HCT116 (cell line): ENCODE data around the gene PDE4D. TPM values are rescaled to one million over a fixed set of nuclear protein-coding genes. Genes with fewer than 3 reads are reported as not detected.

ENCODE experiments used
- ATAC-seq: fragments of 200-7000 bp; cut with Tn5 transposase; 2 replicates; pipeline ENCODE4 v1.9.1; 2020; ENCODE audit warnings: mild to moderate bottlenecking, moderate library complexity
- BruUV-seq: library from RNA; stranded (reverse); fragments of 400-500 nt; replicated peaks from 2 replicates; lab custom pipeline; 2021; lab: Mats Ljungman, UMichigan
- CTCF ChIA-PET: fragments of 300-600 bp; sonication (Branson Sonifier 250); formaldehyde crosslinking; loops from one replicate; lab custom pipeline; 2021; ENCODE audit warnings: antibody characterized with exemption; lab: Charles Lee
- POLR2A ChIA-PET: fragments of 300-600, 350-600 bp; sonication (Branson Sonifier 250); formaldehyde crosslinking; loops from one replicate; lab custom pipeline; 2021; ENCODE audit warnings: antibody characterized with exemption; lab: Charles Lee
- RAD21 ChIA-PET, 2 experiments: fragments of 300-600 bp; sonication (Branson Sonifier 250); formaldehyde crosslinking; loops; one replicate each; lab custom pipeline; 2023; ENCODE audit warnings: low total read pairs in 2 of 2; ENCODE audit not compliant: uncharacterized antibody in 2 of 2, unreplicated experiment in 2 of 2, low non-redundant PET in 1 of 2; lab: Charles Lee
- DNase-seq: peaks from one replicate; pipeline ENCODE4 v3.0.0-alpha.2; 2010; ENCODE audit warnings: low read depth, low spot score
- H2AFZ ChIP-seq: fragments of 200-600 bp; shearing (Covaris generic), sonication (generic); 2 replicates; pipeline ENCODE4 v1.6.1; 2017; ENCODE audit warnings: low read depth, mixed run types, mixed read lengths, antibody characterized with exemption, low read length; ENCODE audit not compliant: poor library complexity, severe bottlenecking
- H3K27ac ChIP-seq: 2 replicates; pipeline ENCODE4 v1.5.1; 2012; ENCODE audit warnings: low read depth, low read length
- H3K27me3 ChIP-seq: fragments of 200-600 bp; sonication (generic); 2 replicates; pipeline ENCODE4 v1.6.1; 2016; ENCODE audit warnings: mixed run types, low read length, mixed read lengths; ENCODE audit not compliant: insufficient read depth
- H3K36me3 ChIP-seq, 2 experiments: fragments of 200-500 bp in 1 of 2; fragments of 200-600 bp in 1 of 2; sonication (Bioruptor generic) in 1 of 2; sonication (generic) in 1 of 2; 2 replicates each; pipeline versions ENCODE4 v1.5.1 to v1.6.1; 2014 to 2016; ENCODE audit warnings: low read length in 2 of 2, inconsistent platforms in 1 of 2, mixed read lengths in 1 of 2, mixed run types in 1 of 2; ENCODE audit not compliant: insufficient read depth in 2 of 2, control insufficient read depth in 1 of 2
- H3K4me1 ChIP-seq, 2 experiments: fragments of 200-600 bp in 1 of 2; sonication (generic) in 1 of 2; 2 replicates each; pipeline versions ENCODE4 v1.5.1 to v1.6.1; 2012 to 2017; ENCODE audit warnings: low read length in 2 of 2, inconsistent platforms in 1 of 2, mild to moderate bottlenecking in 1 of 2, mixed read lengths in 1 of 2, mixed run types in 1 of 2, moderate library complexity in 1 of 2; ENCODE audit not compliant: insufficient read depth in 2 of 2, control insufficient read depth in 1 of 2
- H3K4me2 ChIP-seq: fragments of 200-600 bp; sonication (generic); 2 replicates; pipeline ENCODE4 v1.6.1; 2017; ENCODE audit warnings: mixed run types, low read length, mixed read lengths
- H3K4me3 ChIP-seq, 2 experiments: fragments of 200-600 bp in 1 of 2; sonication (generic) in 1 of 2; replicated peaks in 1 of 2; 2 replicates each; pipeline ENCODE4 v1.5.1; 2011 to 2016; ENCODE audit warnings: low read length in 2 of 2, control low read depth in 1 of 2, low read depth in 1 of 2, mild to moderate bottlenecking in 1 of 2, mixed read lengths in 1 of 2, mixed run types in 1 of 2
- H3K79me2 ChIP-seq: fragments of 200-600 bp; sonication (generic); 2 replicates; pipeline ENCODE4 v1.6.1; 2017; ENCODE audit warnings: mild to moderate bottlenecking, mixed run types, low read length, moderate library complexity, mixed read lengths; ENCODE audit not compliant: insufficient read depth
- H3K9ac ChIP-seq: fragments of 200-600 bp; sonication (generic); 2 replicates; pipeline ENCODE4 v1.6.1; 2016; ENCODE audit warnings: low read length, mixed read lengths
- H3K9me2 ChIP-seq: fragments of 200-600 bp; sonication (generic), shearing (Covaris generic); 2 replicates; pipeline ENCODE4 v1.6.1; 2017; ENCODE audit warnings: mixed run types, mild to moderate bottlenecking, moderate library complexity; ENCODE audit not compliant: insufficient read depth
- H3K9me3 ChIP-seq, 2 experiments: fragments of 200-500 bp in 1 of 2; fragments of 200-600 bp in 1 of 2; sonication (Bioruptor generic) in 1 of 2; sonication (generic) in 1 of 2; 2 replicates each; pipeline ENCODE4 v1.6.1; 2014 to 2017; ENCODE audit warnings: low read length in 2 of 2, mixed read lengths in 2 of 2, inconsistent platforms in 1 of 2, low read depth in 1 of 2, mild to moderate bottlenecking in 1 of 2, mixed run types in 1 of 2, moderate library complexity in 1 of 2; ENCODE audit not compliant: control insufficient read depth in 1 of 2, insufficient read depth in 1 of 2
- H4K20me1 ChIP-seq: fragments of 200-600 bp; sonication (generic), shearing (Covaris generic); 2 replicates; pipeline ENCODE4 v1.6.1; 2017; ENCODE audit warnings: mixed run types, mild to moderate bottlenecking, moderate library complexity; ENCODE audit not compliant: insufficient read depth
- CEBPB ChIP-seq: IDR thresholded peaks from 2 replicates; pipeline ENCODE4 v1.6.1; 2012; ENCODE audit warnings: low read depth
- ELF1 ChIP-seq: IDR thresholded peaks from 2 replicates; pipeline ENCODE4 v1.6.1; 2012; ENCODE audit warnings: low read depth, borderline replicate concordance
- EZH2 ChIP-seq: fragments of 200-600 bp; sonication (generic); IDR thresholded peaks from 2 replicates; pipeline ENCODE4 v1.6.1; 2017; ENCODE audit warnings: antibody characterized with exemption, mixed run types
- EZH2phosphoT487 ChIP-seq: fragments of 200-600 bp; IDR thresholded peaks from 2 replicates; pipeline ENCODE4 v1.6.1; 2018; ENCODE audit warnings: antibody characterized with exemption, borderline replicate concordance
- FOSL1 ChIP-seq: IDR thresholded peaks from 2 replicates; pipeline ENCODE4 v1.6.1; 2012; ENCODE audit warnings: low read depth
- JUND ChIP-seq: IDR thresholded peaks from 2 replicates; pipeline ENCODE4 v1.6.1; 2012
- SIN3A ChIP-seq: IDR thresholded peaks from 2 replicates; pipeline ENCODE4 v1.6.1; 2012; ENCODE audit warnings: low read depth
- SRF ChIP-seq: IDR thresholded peaks from 2 replicates; pipeline ENCODE4 v1.6.1; 2012; ENCODE audit warnings: low read depth
- TCF7L2 ChIP-seq: IDR thresholded peaks from 2 replicates; pipeline ENCODE4 v1.7.0; 2011; ENCODE audit warnings: borderline replicate concordance, inconsistent platforms; ENCODE audit not compliant: insufficient read depth, insufficient read length; ENCODE audit errors: extremely low read depth
- ZFX ChIP-seq: fragments of 450-650 bp; IDR thresholded peaks from 2 replicates; pipeline ENCODE4 v1.6.1; 2017
- ZNF274 ChIP-seq: fragments of 200-500 bp; sonication (Bioruptor generic); IDR thresholded peaks from 2 replicates; pipeline ENCODE4 v1.6.1; 2014; ENCODE audit warnings: mild to moderate bottlenecking, low read depth, low read length, inconsistent platforms
- intact Hi-C: fragments of 100-400 bp; cut with micrococcal nuclease; formaldehyde crosslinking; loops from 2 replicates; pipeline ENCODE4 v1.10.0; 2022
- total RNA-seq: library from RNA; stranded (reverse); gene quantifications from one replicate; pipeline ENCODE4 v1.2.1, GENCODE V29; 2021; ENCODE audit not compliant: unreplicated experiment
- TF ChIP-seq, protein P1 (sequence below): IDR thresholded peaks from 2 replicates; pipeline ENCODE4 v1.6.1; 2012
- TF ChIP-seq, protein P2 (sequence below): IDR thresholded peaks from 2 replicates; pipeline ENCODE4 v1.6.1; 2011; ENCODE audit warnings: mild to moderate bottlenecking, low read length, moderate library complexity; ENCODE audit not compliant: insufficient replicate concordance; ENCODE audit errors: extremely low read depth
- TF ChIP-seq, protein P3 (sequence below), 3 experiments: fragments of 200-600 bp in 1 of 3; sonication (generic) in 1 of 3; IDR thresholded peaks in 2 of 3; conservative IDR thresholded peaks in 1 of 3; 2 replicates each; pipeline ENCODE4 v1.5.1; 2012 to 2017; ENCODE audit warnings: low read depth in 2 of 3, low read length in 2 of 3, antibody characterized with exemption in 1 of 3, borderline replicate concordance in 1 of 3, control low read depth in 1 of 3, mild to moderate bottlenecking in 1 of 3, mixed read lengths in 1 of 3, mixed run types in 1 of 3, moderate library complexity in 1 of 3; ENCODE audit not compliant: insufficient read depth in 1 of 3
- TF ChIP-seq, protein P4 (sequence below): IDR thresholded peaks from 2 replicates; pipeline ENCODE4 v1.6.1; 2012

The PDE4D gene
- total RNA-seq, 1 experiment from 2014 or later: 1.1 TPM

DNA sequence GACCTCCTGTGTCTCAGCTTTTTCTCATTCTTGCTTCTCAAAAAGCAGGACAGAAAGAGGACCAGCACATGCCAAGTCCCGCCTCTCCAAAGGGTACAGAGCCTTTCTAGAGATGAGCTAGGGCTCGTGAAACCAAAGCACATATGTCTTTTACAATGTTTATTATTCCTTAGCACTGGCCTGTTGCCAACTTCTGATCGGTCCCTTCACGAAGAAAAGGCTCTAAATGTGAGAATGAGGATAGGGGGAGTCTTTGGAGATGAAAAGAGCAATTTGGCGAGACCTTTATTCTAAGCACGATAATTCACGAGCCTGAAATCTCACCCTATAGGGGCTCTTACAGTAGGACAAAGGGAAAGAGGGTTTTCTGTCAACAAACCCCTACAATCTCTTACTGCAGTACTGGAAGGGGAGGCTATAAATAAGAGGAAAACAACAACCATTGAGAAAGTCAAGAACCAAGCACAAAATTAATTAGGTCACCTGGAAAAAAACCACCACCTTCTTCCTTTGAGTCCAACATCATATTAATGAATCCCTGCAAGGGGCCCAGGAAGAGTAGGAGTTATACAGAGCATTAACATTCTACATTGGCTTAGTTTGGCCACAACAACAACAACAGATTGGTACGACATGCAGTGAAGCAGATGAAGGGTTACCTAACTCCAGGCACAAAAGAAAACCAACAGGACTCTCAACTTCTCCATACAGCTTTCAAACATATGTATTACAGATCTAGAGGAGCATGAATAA is 309.5 kb downstream of the PDE4D start:
- no TSS peak for BruUV-seq
- no peaks in the 10 kb centered on the region for H3K36me3 ChIP-seq
- no peak overlapping the region for H3K4me3 ChIP-seq
- H3K4me2 ChIP-seq: no peak overlapping the region
- H3K27ac ChIP-seq: no peak overlapping the region
- DNase-seq (no peak), ATAC-seq (no peak)
- TF ChIP-seq, protein P1, sequence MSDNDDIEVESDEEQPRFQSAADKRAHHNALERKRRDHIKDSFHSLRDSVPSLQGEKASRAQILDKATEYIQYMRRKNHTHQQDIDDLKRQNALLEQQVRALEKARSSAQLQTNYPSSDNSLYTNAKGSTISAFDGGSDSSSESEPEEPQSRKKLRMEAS: no peak
- TF ChIP-seq, protein P2, sequence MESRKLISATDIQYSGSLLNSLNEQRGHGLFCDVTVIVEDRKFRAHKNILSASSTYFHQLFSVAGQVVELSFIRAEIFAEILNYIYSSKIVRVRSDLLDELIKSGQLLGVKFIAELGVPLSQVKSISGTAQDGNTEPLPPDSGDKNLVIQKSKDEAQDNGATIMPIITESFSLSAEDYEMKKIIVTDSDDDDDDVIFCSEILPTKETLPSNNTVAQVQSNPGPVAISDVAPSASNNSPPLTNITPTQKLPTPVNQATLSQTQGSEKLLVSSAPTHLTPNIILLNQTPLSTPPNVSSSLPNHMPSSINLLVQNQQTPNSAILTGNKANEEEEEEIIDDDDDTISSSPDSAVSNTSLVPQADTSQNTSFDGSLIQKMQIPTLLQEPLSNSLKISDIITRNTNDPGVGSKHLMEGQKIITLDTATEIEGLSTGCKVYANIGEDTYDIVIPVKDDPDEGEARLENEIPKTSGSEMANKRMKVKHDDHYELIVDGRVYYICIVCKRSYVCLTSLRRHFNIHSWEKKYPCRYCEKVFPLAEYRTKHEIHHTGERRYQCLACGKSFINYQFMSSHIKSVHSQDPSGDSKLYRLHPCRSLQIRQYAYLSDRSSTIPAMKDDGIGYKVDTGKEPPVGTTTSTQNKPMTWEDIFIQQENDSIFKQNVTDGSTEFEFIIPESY: no peak
- TF ChIP-seq SRF (no peak), TCF7L2 (no peak), SIN3A (no peak), ZFX (no peak), JUND (no peak), EZH2 (no peak), ZNF274 (no peak), CEBPB (no peak), ELF1 (no peak), EZH2phosphoT487 (no peak), FOSL1 (no peak)
- TF ChIP-seq, protein P3, sequence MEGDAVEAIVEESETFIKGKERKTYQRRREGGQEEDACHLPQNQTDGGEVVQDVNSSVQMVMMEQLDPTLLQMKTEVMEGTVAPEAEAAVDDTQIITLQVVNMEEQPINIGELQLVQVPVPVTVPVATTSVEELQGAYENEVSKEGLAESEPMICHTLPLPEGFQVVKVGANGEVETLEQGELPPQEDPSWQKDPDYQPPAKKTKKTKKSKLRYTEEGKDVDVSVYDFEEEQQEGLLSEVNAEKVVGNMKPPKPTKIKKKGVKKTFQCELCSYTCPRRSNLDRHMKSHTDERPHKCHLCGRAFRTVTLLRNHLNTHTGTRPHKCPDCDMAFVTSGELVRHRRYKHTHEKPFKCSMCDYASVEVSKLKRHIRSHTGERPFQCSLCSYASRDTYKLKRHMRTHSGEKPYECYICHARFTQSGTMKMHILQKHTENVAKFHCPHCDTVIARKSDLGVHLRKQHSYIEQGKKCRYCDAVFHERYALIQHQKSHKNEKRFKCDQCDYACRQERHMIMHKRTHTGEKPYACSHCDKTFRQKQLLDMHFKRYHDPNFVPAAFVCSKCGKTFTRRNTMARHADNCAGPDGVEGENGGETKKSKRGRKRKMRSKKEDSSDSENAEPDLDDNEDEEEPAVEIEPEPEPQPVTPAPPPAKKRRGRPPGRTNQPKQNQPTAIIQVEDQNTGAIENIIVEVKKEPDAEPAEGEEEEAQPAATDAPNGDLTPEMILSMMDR (IDR thresholded peaks at IDR 0.05 in 2 of 3, conservative IDR thresholded peaks at IDR 0.05 in 1 of 3; ENCODE audit: borderline replicate concordance in 1 of 3, insufficient read depth in 1 of 3, low read depth in 2 of 3, low read length in 2 of 3): no peak
- TF ChIP-seq, protein P4, sequence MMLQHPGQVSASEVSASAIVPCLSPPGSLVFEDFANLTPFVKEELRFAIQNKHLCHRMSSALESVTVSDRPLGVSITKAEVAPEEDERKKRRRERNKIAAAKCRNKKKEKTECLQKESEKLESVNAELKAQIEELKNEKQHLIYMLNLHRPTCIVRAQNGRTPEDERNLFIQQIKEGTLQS: no peak
- CTCF ChIA-PET: no interaction called here
- no peak overlapping the region for H2AFZ ChIP-seq
- POLR2A ChIA-PET: no interaction called here
- H3K9ac ChIP-seq: no peak overlapping the region
- H4K20me1 ChIP-seq: no peaks in the 10 kb centered on the region
- H3K4me1 ChIP-seq: no peaks in the 10 kb centered on the region
- H3K27me3 ChIP-seq: peaks cover 21% of the 10 kb centered on the region; the same call in 1 of the 2 replicates
- H3K9me2 ChIP-seq: no peaks in the 10 kb centered on the region
- H3K9me3 ChIP-seq: no peaks in the 10 kb centered on the region
- intact Hi-C loops: no loop called here
- H3K79me2 ChIP-seq: no peaks in the 10 kb centered on the region
- RAD21 ChIA-PET: no interaction called here
